OCI-LY7 (cell line): ENCODE measurements around the gene TRIB2.

Experiments
- CTCF ChIP-seq: fragments of 200-600 bp; sonication (generic); conservative IDR thresholded peaks from 2 replicates; pipeline ENCODE4 v1.5.1; 2014; ENCODE audit warnings: mild to moderate bottlenecking, antibody characterized with exemption, low read length, moderate library complexity, mixed read lengths
- EZH2phosphoT487 ChIP-seq: fragments of 200-600 bp; sonication (generic); IDR thresholded peaks from 2 replicates; pipeline ENCODE4 v1.6.1; 2018; ENCODE audit warnings: low read depth, borderline replicate concordance, mild to moderate bottlenecking, mixed run types, antibody characterized with exemption, low read length, moderate library complexity, mixed read lengths

GRCh38 chr2:12694990-12695774, 21.6 kb upstream of the TRIB2 start:
- TF ChIP-seq CTCF (no peak), EZH2phosphoT487 (no peak)
